NCI-H2029 treated with DMSO at 0.1 percent for 48 hours (cell line): ENCODE data around the gene LTBP3.

ENCODE experiments used
- DNase-seq: peaks from one replicate; lab custom pipeline; 2025; lab: John Stamatoyannopoulos, UW

The LTBP3 gene

GRCh38 chr11:65492637-65493366 is 65.4 kb downstream of the LTBP3 start:
- DNase-seq: no peak

- no peak for DNase-seq
Measured at GRCh38 chr11:65492387-65492636, 65.8 kb downstream of the LTBP3 start.

- peak; percentile 76 for DNase-seq
Measured at GRCh38 chr11:65491614-65492386, 66.4 kb downstream of the LTBP3 start.

GRCh38 chr11:65491163-65491465 is 67.0 kb downstream of the LTBP3 start:
- no peak for DNase-seq

GRCh38 chr11:65489706-65490320 is 68.3 kb downstream of the LTBP3 start:
- DNase-seq: no peak

- DNase-seq: no peak
Measured at GRCh38 chr11:65489035-65489705, 69.0 kb downstream of the LTBP3 start.
